B cell (primary cell): ENCODE data around the gene CDCA8. TPM values are rescaled to one million over a fixed set of nuclear protein-coding genes. Genes with fewer than 3 reads are reported as not detected.

Source experiments
- ATAC-seq: fragments of 200-7000 bp; cut with Tn5 transposase; one replicate; pipeline ENCODE4 v1.10.0; 2021; ENCODE audit warnings: low read depth, mild to moderate bottlenecking, moderate number of reproducible peaks, moderate library complexity
- CTCF ChIA-PET: fragments of 350-600 bp; sonication (Branson Sonifier 250); formaldehyde crosslinking; loops from one replicate; lab custom pipeline; 2021; ENCODE audit warnings: antibody characterized with exemption, inconsistent platforms; lab: Charles Lee
- POLR2A ChIA-PET: fragments of 350-600 bp; sonication (Branson Sonifier 250); formaldehyde crosslinking; loops from one replicate; lab custom pipeline; 2021; ENCODE audit warnings: antibody characterized with exemption; lab: Charles Lee
- DNase-seq: peaks from one replicate; pipeline ENCODE4 v3.0.0; 2013
- H2AFZ ChIP-seq: 2 replicates; pipeline ENCODE4 v1.6.1; 2012; ENCODE audit warnings: mild to moderate bottlenecking, low read depth, low read length; ENCODE audit not compliant: insufficient read depth, poor library complexity, severe bottlenecking
- H3K27ac ChIP-seq, 2 donors: 1 replicate in 1 of 2; 2 replicates in 1 of 2; pipeline ENCODE4 v1.5.1; 2012 to 2013; ENCODE audit warnings: low read length in 2 of 2, mild to moderate bottlenecking in 2 of 2, moderate library complexity in 1 of 2
- H3K27me3 ChIP-seq, 4 experiments: fragments of 200-600 bp in 1 of 4; sonication (generic) in 1 of 4; replicated peaks in 1 of 4; 1 replicate in 2 of 4; 2 replicates in 2 of 4; pipeline versions ENCODE4 v1.6.1 to v1.7.0; 2013 to 2016; ENCODE audit warnings: low read length in 3 of 4, mild to moderate bottlenecking in 2 of 4, mixed read lengths in 1 of 4, moderate library complexity in 1 of 4; ENCODE audit not compliant: insufficient read depth in 4 of 4, control insufficient read depth in 3 of 4; ENCODE audit errors: control extremely low read depth in 1 of 4
- H3K36me3 ChIP-seq, 2 experiments: replicated peaks in 1 of 2; 1 replicate in 1 of 2; 2 replicates in 1 of 2; pipeline versions ENCODE4 v1.6.1 to v1.7.1; 2013; ENCODE audit warnings: low read length in 1 of 2; ENCODE audit not compliant: insufficient read depth in 2 of 2, control insufficient read depth in 1 of 2; ENCODE audit errors: control extremely low read depth in 1 of 2, extremely low read depth in 1 of 2
- H3K4me1 ChIP-seq, 2 donors: fragments of 200-600 bp in 1 of 2; sonication (generic) in 1 of 2; 1 replicate in 1 of 2; 2 replicates in 1 of 2; pipeline versions ENCODE4 v1.5.1 to v1.6.1; 2013 to 2017; ENCODE audit warnings: low read length in 2 of 2; ENCODE audit not compliant: control insufficient read depth in 2 of 2, insufficient read depth in 2 of 2
- H3K4me2 ChIP-seq: replicated peaks from 2 replicates; pipeline ENCODE3; 2012; ENCODE audit warnings: mild to moderate bottlenecking, low read depth, low read length; ENCODE audit not compliant: poor library complexity, severe bottlenecking
- H3K4me3 ChIP-seq, 5 experiments: fragments of 200-600 bp in 1 of 5; sonication (generic) in 1 of 5; 1 replicate in 3 of 5; 2 replicates in 2 of 5; pipeline versions ENCODE4 v1.5.1 to v1.7.0; 2011 to 2016; ENCODE audit warnings: low read length in 4 of 5, mild to moderate bottlenecking in 4 of 5, low read depth in 2 of 5, control low read depth in 1 of 5, moderate library complexity in 1 of 5; ENCODE audit not compliant: insufficient read depth in 1 of 5; ENCODE audit errors: control extremely low read depth in 1 of 5, extremely low read depth in 1 of 5
- H3K79me2 ChIP-seq: fragments of 200-600 bp; sonication (generic); one replicate; pipeline ENCODE4 v1.6.0; 2016; ENCODE audit warnings: low read length; ENCODE audit not compliant: control insufficient read depth, insufficient read depth
- H3K9ac ChIP-seq: fragments of 200-600 bp; sonication (generic); 2 replicates; pipeline ENCODE4 v1.6.1; 2017; ENCODE audit warnings: mild to moderate bottlenecking, low read length, moderate library complexity
- H3K9me3 ChIP-seq, 3 donors: one replicate each; pipeline versions ENCODE4 v1.6.1 to v1.7.1; 2013; ENCODE audit warnings: low read length in 2 of 3; ENCODE audit not compliant: control insufficient read depth in 2 of 3, insufficient read depth in 1 of 3; ENCODE audit errors: control extremely low read depth in 1 of 3
- H4K20me1 ChIP-seq: 2 replicates; pipeline ENCODE4 v1.6.0; 2012; ENCODE audit warnings: mild to moderate bottlenecking, low read length; ENCODE audit not compliant: insufficient read depth, control insufficient read depth, poor library complexity, severe bottlenecking
- H3K27ac Mint-ChIP-seq: one replicate; pipeline ENCODE4 v1.8.0; 2021; ENCODE audit warnings: mixed read lengths
- H3K27me3 Mint-ChIP-seq: one replicate; pipeline ENCODE4 v1.8.0; 2021; ENCODE audit warnings: mixed read lengths
- H3K4me1 Mint-ChIP-seq: one replicate; pipeline ENCODE4 v1.8.0; 2021; ENCODE audit warnings: mixed read lengths
- H3K4me3 Mint-ChIP-seq: one replicate; pipeline ENCODE4 v1.8.0; 2021; ENCODE audit warnings: mixed read lengths
- H3K9me3 Mint-ChIP-seq: one replicate; pipeline ENCODE4 v1.8.0; 2022; ENCODE audit warnings: mixed read lengths; ENCODE audit not compliant: insufficient read depth
- CTCF ChIP-seq: fragments of 200-600 bp; IDR thresholded peaks from one replicate; pipeline ENCODE4 v1.8.0; 2022; ENCODE audit warnings: antibody characterized with exemption, mild to moderate bottlenecking
- EZH2 ChIP-seq: IDR thresholded peaks from 2 replicates; pipeline ENCODE4 v1.6.1; 2012; ENCODE audit warnings: borderline replicate concordance, low read depth, mild to moderate bottlenecking, moderate library complexity, low read length; ENCODE audit not compliant: insufficient read depth, poor library complexity, severe bottlenecking
- WGBS: methylation state at CpG from one replicate; pipeline ENCODE4 v1.1.5; 2013; ENCODE audit warnings: missing lambda C conversion rate; ENCODE audit not compliant: insufficient coverage; 5-methylcytosine and 5-hydroxymethylcytosine counted together
- intact Hi-C: fragments of 100-400 bp; cut with micrococcal nuclease; formaldehyde crosslinking; loops from one replicate; pipeline ENCODE4 v1.10.0; 2022
- polyA plus RNA-seq: library from polyadenylated mRNA; depleted of rRNA; stranded (reverse); fragments of >200 nt; gene quantifications from 2 replicates; pipeline ENCODE4 v1.2.3, GENCODE V29; 2012
- total RNA-seq, 2 donors: library from RNA; stranded (reverse); fragments of 120-200 nt in 1 of 2; gene quantifications; 1 replicate in 1 of 2; 2 replicates in 1 of 2; pipeline versions ENCODE4 v1.2.3 to v1.2.4, GENCODE V29; 2013 to 2022

Gene CDCA8
- total and polyA plus RNA-seq, 2 donors (not counting 1 experiment from before 2014, with no cell fraction given), result 1.3 to 1.6 TPM

- H3K27ac ChIP-seq, result no peak overlapping the region
- H2AFZ ChIP-seq, result no peak overlapping the region
- H3K9me3 ChIP-seq, result no peaks in the 10 kb centered on the region
- no peak overlapping the region for H3K4me2 ChIP-seq
- WGBS, result 90% methylated on average over 6 of the region's 6 CpGs
- Mint-ChIP-seq H3K4me3 (no peak overlapping the region), H3K27ac (no peak overlapping the region), H3K4me1 (no peaks in the 10 kb centered on the region), H3K27me3 (no peaks in the 10 kb centered on the region), H3K9me3 (no peaks in the 10 kb centered on the region)
- no peak overlapping the region for H3K9ac ChIP-seq
- no peak for TF ChIP-seq EZH2
- no peak for TF ChIP-seq CTCF
- ChIA-PET POLR2A (no interaction called here), CTCF (no interaction called here)
- peaks cover 0 to 2% (median 0%) of the 10 kb centered on the region in 4 experiments for H3K27me3 ChIP-seq
- no peaks in the 10 kb centered on the region for H4K20me1 ChIP-seq
- H3K4me3 ChIP-seq, result no peak overlapping the region
- intact Hi-C loops, result no loop called here
- no peaks in the 10 kb centered on the region for H3K79me2 ChIP-seq
- DNase-seq (no peak), ATAC-seq (no peak)
- H3K4me1 ChIP-seq, result no peaks in the 10 kb centered on the region
- no peaks in the 10 kb centered on the region for H3K36me3 ChIP-seq
These were observed 25.3 kb downstream of the CDCA8 start for GRCh38 chr1:37717631-37718030.

- Histone ChIP-seq H3K9me3 (no peaks in the 10 kb centered on the region), H3K9ac (no peak overlapping the region), H2AFZ (no peak overlapping the region), H3K36me3 (no peaks in the 10 kb centered on the region), H3K79me2 (no peaks in the 10 kb centered on the region), H4K20me1 (no peaks in the 10 kb centered on the region), H3K4me1 (no peaks in the 10 kb centered on the region), H3K27ac (no peak overlapping the region), H3K27me3 (peaks cover 0 to 2% (median 0%) of the 10 kb centered on the region in 4 experiments), H3K4me2 (no peak overlapping the region), H3K4me3 (no peak overlapping the region)
- no peaks in the 10 kb centered on the region for H3K9me3 Mint-ChIP-seq
- H3K4me3 Mint-ChIP-seq, result no peak overlapping the region
- H3K27ac Mint-ChIP-seq, result no peak overlapping the region
- no peaks in the 10 kb centered on the region for H3K27me3 Mint-ChIP-seq
- no peaks in the 10 kb centered on the region for H3K4me1 Mint-ChIP-seq
- CTCF ChIA-PET, result no interaction called here
- WGBS, result 94% methylated on average over 26 of the region's 26 CpGs
- ATAC-seq, result no peak
- POLR2A ChIA-PET, result no interaction called here
- no peak for DNase-seq
- no peak for TF ChIP-seq CTCF
- TF ChIP-seq EZH2, result no peak
- intact Hi-C loops, result no loop called here
These were observed 26.0 kb downstream of the CDCA8 start for GRCh38 chr1:37718181-37718900.
